GM10248 (cell line): ENCODE results near the gene KRTAP1-4.
"Not testable (repeated sequence)": the region's sequence is repeated elsewhere in the genome, so short reads cannot be mapped to it uniquely, and the experiment has no call there.

Experiments used
- CTCF ChIA-PET: fragments of 300-600 bp; sonication (Branson Sonifier 250); formaldehyde crosslinking; extraction: SDS; loops from one replicate; lab custom pipeline; 2021; ENCODE audit warnings: antibody characterized with exemption; lab: Yijun Ruan, JAX
- POLR2A ChIA-PET: fragments of 350-650 bp; sonication (Branson Sonifier 250); formaldehyde crosslinking; extraction: SDS; loops from one replicate; lab custom pipeline; 2020; ENCODE audit warnings: antibody characterized with exemption; lab: Yijun Ruan, JAX
- DNase-seq: peaks from one replicate; pipeline ENCODE4 v3.0.0; 2012; ENCODE audit errors: extremely low spot score
- TF ChIP-seq, protein P1 (sequence below): IDR thresholded peaks from 2 replicates; pipeline ENCODE4 v1.5.1; 2012; ENCODE audit warnings: mild to moderate bottlenecking, low read depth; ENCODE audit errors: extremely low read depth, missing control alignments, control extremely low read depth

The KRTAP1-4 gene

DNA sequence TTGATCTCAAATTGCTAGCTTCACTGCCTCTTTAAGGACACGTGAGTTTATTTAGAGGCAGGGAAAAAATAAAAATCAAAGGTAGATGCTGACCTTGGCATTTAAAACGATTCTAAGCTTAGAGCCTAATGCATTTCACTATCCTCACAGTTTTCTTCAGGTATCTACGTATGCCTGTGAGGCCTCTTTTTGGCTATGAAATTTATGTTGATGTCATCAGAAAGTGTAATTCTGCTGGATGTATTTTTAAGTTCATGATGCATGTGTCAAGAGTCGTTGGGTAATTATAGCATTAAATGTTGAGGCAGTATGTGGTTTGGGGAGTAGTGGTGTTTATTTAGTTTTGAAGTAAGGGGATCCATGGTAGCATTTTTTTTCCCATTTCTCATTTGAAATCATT is 26.1 kb downstream of the KRTAP1-4 start:
- ChIA-PET CTCF (no interaction called here), POLR2A (no interaction called here)
- no peak for DNase-seq
- TF ChIP-seq, protein P1, sequence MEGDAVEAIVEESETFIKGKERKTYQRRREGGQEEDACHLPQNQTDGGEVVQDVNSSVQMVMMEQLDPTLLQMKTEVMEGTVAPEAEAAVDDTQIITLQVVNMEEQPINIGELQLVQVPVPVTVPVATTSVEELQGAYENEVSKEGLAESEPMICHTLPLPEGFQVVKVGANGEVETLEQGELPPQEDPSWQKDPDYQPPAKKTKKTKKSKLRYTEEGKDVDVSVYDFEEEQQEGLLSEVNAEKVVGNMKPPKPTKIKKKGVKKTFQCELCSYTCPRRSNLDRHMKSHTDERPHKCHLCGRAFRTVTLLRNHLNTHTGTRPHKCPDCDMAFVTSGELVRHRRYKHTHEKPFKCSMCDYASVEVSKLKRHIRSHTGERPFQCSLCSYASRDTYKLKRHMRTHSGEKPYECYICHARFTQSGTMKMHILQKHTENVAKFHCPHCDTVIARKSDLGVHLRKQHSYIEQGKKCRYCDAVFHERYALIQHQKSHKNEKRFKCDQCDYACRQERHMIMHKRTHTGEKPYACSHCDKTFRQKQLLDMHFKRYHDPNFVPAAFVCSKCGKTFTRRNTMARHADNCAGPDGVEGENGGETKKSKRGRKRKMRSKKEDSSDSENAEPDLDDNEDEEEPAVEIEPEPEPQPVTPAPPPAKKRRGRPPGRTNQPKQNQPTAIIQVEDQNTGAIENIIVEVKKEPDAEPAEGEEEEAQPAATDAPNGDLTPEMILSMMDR, result no peak

DNA sequence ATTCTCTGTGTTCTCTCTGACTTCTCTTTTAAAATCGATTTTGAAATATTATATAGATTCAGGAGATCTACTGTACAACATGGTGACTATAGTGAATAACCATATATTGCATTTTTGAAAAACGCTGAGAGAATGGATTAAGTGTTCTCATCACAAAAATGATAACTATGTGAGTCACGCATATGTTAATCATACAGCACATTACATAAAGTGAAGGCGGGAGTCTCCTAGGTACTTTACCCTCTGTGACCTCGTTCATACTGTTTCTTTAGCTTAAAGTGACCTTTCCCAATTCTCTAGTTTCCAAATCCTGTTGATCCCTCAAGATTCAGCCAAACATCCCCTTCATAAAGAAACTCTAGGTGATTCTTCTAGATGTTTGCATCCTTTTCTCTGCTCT is 27.2 kb downstream of the KRTAP1-4 start:
- DNase-seq, result no peak
- CTCF ChIA-PET, result no interaction called here
- TF ChIP-seq, protein P1, result no peak
- POLR2A ChIA-PET, result no interaction called here

DNA sequence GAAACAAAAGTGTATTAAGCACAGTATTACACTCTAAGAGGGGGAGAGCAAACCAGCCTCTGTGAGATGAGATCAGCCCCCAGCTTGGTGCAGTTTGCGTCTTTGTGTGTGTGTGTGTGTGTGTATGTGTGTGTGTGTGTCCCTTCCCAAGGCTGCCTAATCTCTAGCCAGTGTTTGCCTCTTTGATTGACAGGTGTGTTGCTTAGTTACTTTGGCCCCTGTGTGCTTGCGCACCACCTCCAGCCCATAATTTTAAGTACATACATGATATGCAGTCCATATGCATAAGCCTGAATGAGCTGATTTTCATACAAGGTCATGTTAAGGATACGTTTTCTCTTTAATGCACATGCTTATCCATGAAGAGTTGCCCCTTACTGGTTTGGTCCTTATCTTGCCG is 28.2 kb downstream of the KRTAP1-4 start:
- TF ChIP-seq, protein P1, result no peak
- POLR2A ChIA-PET, result no interaction called here
- no peak for DNase-seq
- CTCF ChIA-PET, result interaction anchor here (1.1 kb wide), 1 partner anchor 16 kb away, joined by 3 read pairs; no protein-coding TSS in a partner anchor

DNA sequence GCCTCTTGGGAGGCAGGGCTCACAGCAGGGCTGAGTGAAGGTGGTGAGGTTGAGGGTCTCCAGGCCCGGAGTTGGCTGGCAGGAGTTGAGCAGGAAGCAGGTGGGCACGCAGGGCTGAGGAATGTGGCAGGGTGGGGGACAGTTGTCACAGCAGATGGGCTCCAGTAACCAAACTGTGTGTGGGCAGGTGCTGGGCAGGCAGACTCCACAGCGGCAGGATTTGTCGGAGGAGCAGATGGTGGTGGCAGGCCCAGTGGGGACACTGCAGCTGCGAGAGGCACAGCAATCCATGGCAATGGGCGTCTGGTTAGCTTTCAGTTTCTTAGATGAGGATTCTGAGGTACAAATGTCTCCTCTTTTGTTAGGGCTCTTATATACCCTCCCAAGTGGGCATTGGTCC is 30.4 kb downstream of the KRTAP1-4 start, which contains the start of gene KRTAP3-2:
Gene KRTAP3-2, minus strand, starts transcription at position 344 of the 400 bp plus-strand sequence. Its CDS starts 53 bp downstream, at position 291.
- POLR2A ChIA-PET, CTCF ChIA-PET, DNase-seq: not testable (repeated sequence)

DNA sequence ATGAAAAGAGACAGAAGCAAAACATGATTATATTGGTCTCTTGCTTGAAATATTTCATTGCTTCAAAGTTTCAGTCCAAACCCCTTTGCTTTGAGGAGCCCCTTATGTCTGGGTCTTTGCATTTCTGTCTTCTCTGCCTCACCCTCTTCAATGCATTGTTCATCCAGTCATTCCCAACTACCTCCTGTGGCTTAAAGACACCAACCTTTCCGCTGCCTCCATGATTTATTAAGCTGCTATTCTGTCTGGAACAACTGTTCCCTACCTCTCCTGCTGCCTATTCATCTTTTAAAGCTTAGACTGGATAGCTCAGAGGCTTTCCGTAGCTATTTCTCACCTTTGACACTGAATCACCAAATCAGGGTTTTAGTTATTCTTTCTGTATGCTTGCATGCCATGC is 32.6 kb downstream of the KRTAP1-4 start:
- CTCF ChIA-PET, result interaction anchor here (1.1 to 1.3 kb wide), 2 partner anchors 9 to 10 kb away, joined by 3 read pairs; no protein-coding TSS in a partner anchor
- TF ChIP-seq, protein P1, result no peak
- POLR2A ChIA-PET, result no interaction called here
- DNase-seq, result no peak

DNA sequence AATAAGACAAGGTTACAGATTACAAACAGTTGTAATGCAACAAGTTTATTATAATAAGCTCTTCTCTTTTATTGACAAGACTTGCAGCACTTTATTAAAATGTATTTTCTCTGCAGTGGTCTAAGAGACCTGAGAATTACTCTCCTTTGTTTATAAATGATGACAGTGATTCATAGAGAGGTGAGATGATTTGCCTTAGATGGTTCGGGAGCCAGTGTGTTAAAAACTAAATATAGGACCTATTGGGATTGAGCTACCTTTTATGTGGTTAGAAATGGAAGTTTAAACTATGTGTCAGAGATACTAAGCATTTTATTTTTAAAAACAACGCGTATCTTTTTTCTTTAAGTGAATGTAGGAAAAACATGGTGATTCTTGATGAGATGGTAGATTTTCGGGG is 33.2 kb downstream of the KRTAP1-4 start:
- DNase-seq, result no peak
- ChIA-PET POLR2A (no interaction called here), CTCF (interaction anchor here (1.1 kb wide), 1 partner anchor 10 kb away, joined by 3 read pairs; no protein-coding TSS in a partner anchor)
- TF ChIP-seq, protein P1, result no peak

DNA sequence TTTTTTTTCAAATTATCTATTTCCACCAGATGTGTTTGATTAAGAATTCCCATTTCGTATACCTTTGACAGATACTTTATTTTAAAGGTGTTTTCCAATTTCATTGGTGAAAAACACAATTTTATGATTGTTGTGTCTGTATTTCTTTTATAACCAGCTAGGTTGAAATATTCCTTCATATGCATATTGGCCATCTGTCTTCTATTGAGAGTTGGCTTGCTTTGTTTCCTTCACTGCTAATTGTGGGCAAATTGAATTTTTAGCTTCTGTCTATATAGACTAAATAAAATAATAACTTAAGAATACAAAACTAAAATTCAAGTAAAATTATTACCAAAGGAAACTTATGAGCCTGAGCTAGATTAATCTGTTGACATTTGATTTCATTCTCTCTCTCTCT is 34.9 kb downstream of the KRTAP1-4 start:
- CTCF ChIA-PET, result interaction anchor here (1.2 kb wide), 1 partner anchor 11 kb away, joined by 4 read pairs; no protein-coding TSS in a partner anchor
- TF ChIP-seq, protein P1, result no peak
- no peak for DNase-seq
- POLR2A ChIA-PET, result no interaction called here
